Cardiac fibroblast (primary cell): Measurements from ENCODE around the gene RER1.

Experiments used
- DNase-seq, 2 donors: peaks; one replicate each; pipeline versions ENCODE4 v3.0.0 to v3.0.0-alpha.2; 2010; ENCODE audit warnings: low read depth in 2 of 2
- H3K4me3 ChIP-seq, 2 donors: replicated peaks in 1 of 2; 1 replicate in 1 of 2; 2 replicates in 1 of 2; pipeline ENCODE4 v1.5.1; 2011; ENCODE audit warnings: low read depth in 2 of 2, low read length in 2 of 2, mild to moderate bottlenecking in 2 of 2, moderate library complexity in 1 of 2
- TF ChIP-seq, protein P1 (sequence below): IDR thresholded peaks from one replicate; pipeline ENCODE4 v1.5.1; 2011; ENCODE audit warnings: low read depth, mild to moderate bottlenecking, low read length, inconsistent platforms

The RER1 gene

DNA sequence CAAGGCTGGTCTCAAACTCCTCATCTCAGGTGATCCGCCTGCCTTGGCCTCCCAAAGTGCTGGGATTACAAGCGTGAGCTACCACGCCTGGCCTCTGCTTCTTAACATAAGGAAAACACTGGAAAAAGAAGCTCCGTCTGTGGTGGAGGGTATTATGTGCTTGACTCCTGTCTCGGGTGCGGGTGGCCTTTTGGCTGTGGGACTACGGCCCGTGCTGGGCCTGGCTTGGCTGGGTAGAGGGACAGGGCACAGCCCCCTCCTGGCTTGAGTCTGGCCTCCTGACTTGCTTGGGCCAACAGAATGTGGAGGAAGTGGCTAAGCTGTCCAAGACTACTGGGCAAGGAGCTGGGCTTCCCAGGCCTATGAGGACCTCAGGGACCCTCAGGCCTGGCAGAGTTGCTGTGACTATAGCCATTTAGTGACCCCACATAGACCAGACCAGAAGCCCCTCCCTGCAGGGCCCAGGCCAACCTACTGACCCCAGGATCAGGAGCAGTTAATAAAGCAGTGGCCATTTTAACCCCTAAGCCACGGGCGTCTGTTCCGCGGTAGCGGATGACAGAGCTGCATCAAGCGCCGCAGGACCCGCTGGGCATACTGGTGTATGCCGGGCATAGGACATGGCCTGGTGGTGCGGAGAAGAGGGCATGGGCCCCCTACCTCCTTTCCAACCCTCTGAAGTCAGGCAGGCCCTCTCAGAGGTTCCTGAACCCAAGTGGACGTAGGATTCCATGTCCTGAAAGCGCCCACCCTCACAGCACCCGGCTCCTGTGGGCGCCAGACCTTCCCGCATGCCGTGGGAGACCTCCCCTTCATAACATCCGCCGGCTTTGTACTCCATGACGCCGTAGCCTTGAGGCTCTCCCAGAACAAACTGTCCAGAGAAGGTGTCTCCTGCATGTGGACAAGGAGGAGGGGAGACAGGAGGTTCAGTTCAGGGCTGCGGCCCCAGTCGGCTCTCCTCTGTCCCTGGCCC lies 4.7 kb upstream of the RER1 start:
- no peak overlapping the region for H3K4me3 ChIP-seq
- TF ChIP-seq, protein P1, sequence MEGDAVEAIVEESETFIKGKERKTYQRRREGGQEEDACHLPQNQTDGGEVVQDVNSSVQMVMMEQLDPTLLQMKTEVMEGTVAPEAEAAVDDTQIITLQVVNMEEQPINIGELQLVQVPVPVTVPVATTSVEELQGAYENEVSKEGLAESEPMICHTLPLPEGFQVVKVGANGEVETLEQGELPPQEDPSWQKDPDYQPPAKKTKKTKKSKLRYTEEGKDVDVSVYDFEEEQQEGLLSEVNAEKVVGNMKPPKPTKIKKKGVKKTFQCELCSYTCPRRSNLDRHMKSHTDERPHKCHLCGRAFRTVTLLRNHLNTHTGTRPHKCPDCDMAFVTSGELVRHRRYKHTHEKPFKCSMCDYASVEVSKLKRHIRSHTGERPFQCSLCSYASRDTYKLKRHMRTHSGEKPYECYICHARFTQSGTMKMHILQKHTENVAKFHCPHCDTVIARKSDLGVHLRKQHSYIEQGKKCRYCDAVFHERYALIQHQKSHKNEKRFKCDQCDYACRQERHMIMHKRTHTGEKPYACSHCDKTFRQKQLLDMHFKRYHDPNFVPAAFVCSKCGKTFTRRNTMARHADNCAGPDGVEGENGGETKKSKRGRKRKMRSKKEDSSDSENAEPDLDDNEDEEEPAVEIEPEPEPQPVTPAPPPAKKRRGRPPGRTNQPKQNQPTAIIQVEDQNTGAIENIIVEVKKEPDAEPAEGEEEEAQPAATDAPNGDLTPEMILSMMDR = no peak
- no peak for DNase-seq

- H3K4me3 ChIP-seq = no peak overlapping the region
- no peak for DNase-seq
- TF ChIP-seq, protein P1 = no peak
These were observed 3.4 kb upstream of the RER1 start for GRCh38 chr1:2388004-2388913.

DNA sequence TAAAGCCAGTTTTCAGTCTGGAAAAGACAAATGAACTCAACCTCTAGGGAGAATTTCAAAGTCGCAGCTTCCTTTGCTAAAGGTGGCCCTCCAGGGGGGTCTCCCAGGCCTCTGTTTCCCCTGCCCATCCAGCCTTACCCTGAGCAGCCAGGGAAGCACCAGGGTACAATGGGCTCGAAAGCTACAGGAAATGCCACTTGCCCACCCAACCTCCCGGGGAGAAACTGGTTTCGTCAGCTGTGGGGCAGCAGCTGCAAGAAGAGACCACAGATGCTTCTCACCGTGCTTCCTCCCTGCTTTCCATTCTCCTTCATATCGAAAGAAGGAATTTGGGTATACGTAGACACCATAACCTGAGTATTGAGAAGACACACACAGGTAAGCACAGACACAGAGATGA lies 2.0 kb upstream of the RER1 start:
- TF ChIP-seq, protein P1 = no peak
- H3K4me3 ChIP-seq = no peak overlapping the region
- no peak for DNase-seq

DNA sequence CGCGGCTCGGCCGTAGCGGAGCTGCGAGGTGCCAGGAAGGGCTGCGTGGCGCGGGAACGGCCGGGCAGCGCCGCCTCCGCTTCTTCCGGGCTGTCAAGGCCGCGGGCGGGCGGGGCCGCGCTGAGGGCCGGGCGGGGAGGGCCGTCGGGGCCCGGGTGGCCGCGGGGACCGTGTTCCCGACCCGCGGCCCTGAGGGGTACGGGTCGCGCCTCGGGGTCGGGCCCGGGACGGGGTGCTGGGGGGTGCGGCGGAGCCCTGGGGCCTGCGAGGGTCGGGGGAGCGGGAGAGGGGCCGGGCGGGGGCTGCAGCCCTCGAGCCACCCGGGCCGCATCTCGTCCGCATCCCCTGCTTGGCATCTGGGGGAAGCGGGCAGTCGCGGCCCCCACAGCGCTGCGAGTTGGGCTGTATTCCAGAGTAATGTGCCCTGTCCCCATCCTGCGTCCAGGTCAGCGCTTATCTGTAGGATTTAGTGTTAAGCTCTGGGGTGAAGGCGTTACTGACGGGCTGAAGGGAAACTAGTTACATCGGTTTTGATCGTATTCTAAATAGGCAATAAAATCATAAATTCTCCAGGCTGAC lies 379 bp downstream of the RER1 start:
- DNase-seq = no peak
- TF ChIP-seq, protein P1 = no peak
- peak overlapping the region; percentile 74 to 78 for H3K4me3 ChIP-seq

- DNase-seq = no peak
- TF ChIP-seq, protein P1 = no peak
- peak overlapping the region; percentile 74 to 78 for H3K4me3 ChIP-seq
These were observed 1.0 kb downstream of the RER1 start for GRCh38 chr1:2392686-2393085.

GRCh38 chr1:2393471-2393877 lies 1.8 kb downstream of the RER1 start:
- TF ChIP-seq, protein P1 = no peak
- H3K4me3 ChIP-seq = no peak overlapping the region
- DNase-seq = no peak
